ENCODE results near the gene PDCD1. TPM values are rescaled to one million over a fixed set of nuclear protein-coding genes. Genes with fewer than 3 reads are reported as not detected.
A peak's percentile ranks its signal among the peaks of the same experiment; 100 is the strongest.
"Not testable (repeated sequence)": the region's sequence is repeated elsewhere in the genome, so short reads cannot be mapped to it uniquely, and the experiment has no call there.

The PDCD1 gene
- total RNA-seq, 1 donor from 2014 or later: not detected

GRCh38 chr2:241876528-241877196 is 18.0 kb upstream of the PDCD1 start:
- Histone ChIP-seq H3K36me3 (no peaks in the 10 kb centered on the region), H3K4me3 (no peak overlapping the region), H3K27ac (no peak overlapping the region), H3K9me3 (no peaks in the 10 kb centered on the region), H3K4me1 (peaks cover 0 to under 1% of the 10 kb centered on the region in 2 donors), H3K27me3 (no peaks in the 10 kb centered on the region)
- no peak for DNase-seq (ENCODE audit: low spot score in 2 of 2)
- intact Hi-C loops (cut with DNase I): loop anchor here (5.0 kb wide), 1 partner anchor 1024 kb away; no protein-coding TSS in a partner anchor
- no peak for TF ChIP-seq CTCF (IDR thresholded peaks at IDR 0.05)

GRCh38 chr2:241875754-241876527 is 17.2 kb upstream of the PDCD1 start:
- DNase-seq (ENCODE audit: low spot score in 2 of 2); H3K9me3 ChIP-seq; H3K27me3 ChIP-seq; H3K4me1 ChIP-seq; H3K27ac ChIP-seq; H3K36me3 ChIP-seq; H3K4me3 ChIP-seq: not testable (repeated sequence)
- intact Hi-C loops (cut with DNase I): loop anchor here (5.0 kb wide), 1 partner anchor 1024 kb away; no protein-coding TSS in a partner anchor
- TF ChIP-seq CTCF (IDR thresholded peaks at IDR 0.05): peak in 1 of 3 experiments; percentile 41

- no peak for TF ChIP-seq CTCF (IDR thresholded peaks at IDR 0.05)
- intact Hi-C loops (cut with DNase I): no loop called here
- Histone ChIP-seq H3K4me1 (no peaks in the 10 kb centered on the region), H3K9me3 (no peaks in the 10 kb centered on the region), H3K27me3 (no peaks in the 10 kb centered on the region), H3K4me3 (no peak overlapping the region), H3K36me3 (no peaks in the 10 kb centered on the region), H3K27ac (no peak overlapping the region)
- no peak for DNase-seq (ENCODE audit: low spot score in 2 of 2)
Observed at GRCh38 chr2:241874277-241874925, 15.7 kb upstream of the PDCD1 start.

GRCh38 chr2:241873803-241874110 is 15.1 kb upstream of the PDCD1 start:
- H3K36me3 ChIP-seq: no peaks in the 10 kb centered on the region
- H3K4me3 ChIP-seq: no peak overlapping the region
- H3K9me3 ChIP-seq: no peaks in the 10 kb centered on the region
- no peaks in the 10 kb centered on the region for H3K4me1 ChIP-seq
- intact Hi-C loops (cut with DNase I): no loop called here
- DNase-seq (ENCODE audit: low spot score in 2 of 2): no peak
- no peak overlapping the region for H3K27ac ChIP-seq
- H3K27me3 ChIP-seq: no peaks in the 10 kb centered on the region
- no peak for TF ChIP-seq CTCF (IDR thresholded peaks at IDR 0.05)

GRCh38 chr2:241873081-241873802 is 14.5 kb upstream of the PDCD1 start:
- Histone ChIP-seq H3K27ac (no peak overlapping the region), H3K4me3 (no peak overlapping the region), H3K9me3 (no peaks in the 10 kb centered on the region), H3K27me3 (no peaks in the 10 kb centered on the region), H3K36me3 (no peaks in the 10 kb centered on the region), H3K4me1 (no peaks in the 10 kb centered on the region)
- no peak for DNase-seq (ENCODE audit: low spot score in 2 of 2)
- intact Hi-C loops (cut with DNase I): no loop called here
- no peak for TF ChIP-seq CTCF (IDR thresholded peaks at IDR 0.05)

Measured in ascending aorta (tissue), 2 donors.